NCI-H748 (cell line): ENCODE data around the gene LIX1.

Source experiments
- DNase-seq: peaks from one replicate; lab custom pipeline; 2025; ENCODE audit not compliant: unreplicated experiment; lab: John Stamatoyannopoulos, UW

LIX1 gene

GRCh38 chr5:97077246-97077645 is 65.2 kb downstream of the LIX1 start:
- DNase-seq = no peak

GRCh38 chr5:97076098-97076497 is 66.3 kb downstream of the LIX1 start:
- DNase-seq = no peak

- no peak for DNase-seq
Measured at GRCh38 chr5:97075649-97076048, 66.8 kb downstream of the LIX1 start.

- DNase-seq = no peak
Measured at GRCh38 chr5:97074859-97075489, 67.4 kb downstream of the LIX1 start.

GRCh38 chr5:97073420-97073819 is 69.0 kb downstream of the LIX1 start:
- no peak for DNase-seq

- DNase-seq = no peak
Measured at GRCh38 chr5:97072696-97073095, 69.7 kb downstream of the LIX1 start.

GRCh38 chr5:97071993-97072392 is 70.4 kb downstream of the LIX1 start:
- no peak for DNase-seq

- no peak for DNase-seq
Measured at GRCh38 chr5:97071101-97071500, 71.3 kb downstream of the LIX1 start.

- DNase-seq = no peak
Measured at GRCh38 chr5:97070234-97070633, 72.2 kb downstream of the LIX1 start.

GRCh38 chr5:97067296-97067850 is 75.0 kb downstream of the LIX1 start:
- no peak for DNase-seq

- DNase-seq = no peak
Measured at GRCh38 chr5:97065475-97065874, 76.9 kb downstream of the LIX1 start.

- peak; percentile 11 for DNase-seq
Measured at GRCh38 chr5:97063251-97063650, 79.2 kb downstream of the LIX1 start.

GRCh38 chr5:97062046-97062445 is 80.4 kb downstream of the LIX1 start:
- DNase-seq = no peak

- no peak for DNase-seq
Measured at GRCh38 chr5:97056263-97056662, 86.1 kb downstream of the LIX1 start.

GRCh38 chr5:97049175-97049574 is 93.2 kb downstream of the LIX1 start:
- DNase-seq = no peak

GRCh38 chr5:97047076-97047475 is 95.3 kb downstream of the LIX1 start:
- no peak for DNase-seq

GRCh38 chr5:97046270-97046982 is 96.0 kb downstream of the LIX1 start:
- no peak for DNase-seq

GRCh38 chr5:97044052-97044451 is 98.4 kb downstream of the LIX1 start:
- peak; percentile 14 for DNase-seq

GRCh38 chr5:97043511-97043910 is 98.9 kb downstream of the LIX1 start:
- no peak for DNase-seq

GRCh38 chr5:97042996-97043395 is 99.4 kb downstream of the LIX1 start:
- DNase-seq = no peak
